OCI-LY3 (cell line): ENCODE measurements around the gene LTBP4.
"Not testable (repeated sequence)": the region's sequence is repeated elsewhere in the genome, so short reads cannot be mapped to it uniquely, and the experiment has no call there.

Experiments used
- H2AFZ ChIP-seq: fragments of 200-600, 300-600 bp; shearing (Covaris generic); 2 replicates; pipeline ENCODE4 v1.6.0; 2014; ENCODE audit warnings: antibody characterized with exemption, low read depth, low read length
- H3K27ac ChIP-seq: fragments of 200-600, 300-600 bp; sonication (generic); 2 replicates; pipeline ENCODE4 v1.5.1; 2014; ENCODE audit warnings: mild to moderate bottlenecking, low read length, moderate library complexity, mixed read lengths
- H3K27me3 ChIP-seq: fragments of 200-600, 300-600 bp; sonication (generic); 2 replicates; pipeline ENCODE4 v1.6.1; 2014; ENCODE audit warnings: low read depth, low read length, mixed read lengths
- H3K36me3 ChIP-seq: fragments of 200-600, 300-600 bp; sonication (generic); replicated peaks from 2 replicates; pipeline ENCODE3; 2014; ENCODE audit warnings: low read depth, low read length, mixed read lengths
- H3K4me1 ChIP-seq: fragments of 300-600, 200-600 bp; sonication (generic); 2 replicates; pipeline ENCODE4 v1.6.1; 2014; ENCODE audit warnings: low read length, mixed read lengths
- H3K4me2 ChIP-seq: fragments of 200-600, 300-600 bp; sonication (generic); 2 replicates; pipeline ENCODE4 v1.6.1; 2014; ENCODE audit warnings: low read length, mixed read lengths
- H3K4me3 ChIP-seq: fragments of 300-600, 200-600 bp; sonication (generic); 2 replicates; pipeline ENCODE4 v1.5.1; 2014; ENCODE audit warnings: antibody characterized with exemption, mild to moderate bottlenecking, low read length, moderate library complexity
- H3K79me2 ChIP-seq: fragments of 300-600, 200-600 bp; shearing (Covaris generic); 2 replicates; pipeline ENCODE4 v1.6.1; 2014; ENCODE audit warnings: mild to moderate bottlenecking, low read length, mixed read lengths
- H3K9ac ChIP-seq: fragments of 300-600, 200-600 bp; shearing (Covaris generic); 2 replicates; pipeline ENCODE4 v1.6.0; 2014; ENCODE audit warnings: mild to moderate bottlenecking, low read length, moderate library complexity
- H3K9me3 ChIP-seq: fragments of 200-600, 300-600 bp; shearing (Covaris generic); 2 replicates; pipeline ENCODE4 v1.6.1; 2014; ENCODE audit warnings: low read length, mixed read lengths; ENCODE audit not compliant: insufficient read depth
- H4K20me1 ChIP-seq: fragments of 200-600, 300-600 bp; sonication (generic); 2 replicates; pipeline ENCODE4 v1.6.1; 2016; ENCODE audit warnings: low read length, mixed read lengths; ENCODE audit not compliant: insufficient read depth
- EZH2phosphoT487 ChIP-seq: fragments of 200-600 bp; shearing (Covaris generic); IDR thresholded peaks from 2 replicates; pipeline ENCODE4 v1.6.1; 2018; ENCODE audit warnings: antibody characterized with exemption, mixed run types, low read depth
- TF ChIP-seq, protein P1 (sequence below): fragments of 200-600, 300-600 bp; sonication (generic); IDR thresholded peaks from 2 replicates; pipeline ENCODE4 v1.5.1; 2014; ENCODE audit warnings: antibody characterized with exemption, low read length, low read depth

The LTBP4 gene

DNA sequence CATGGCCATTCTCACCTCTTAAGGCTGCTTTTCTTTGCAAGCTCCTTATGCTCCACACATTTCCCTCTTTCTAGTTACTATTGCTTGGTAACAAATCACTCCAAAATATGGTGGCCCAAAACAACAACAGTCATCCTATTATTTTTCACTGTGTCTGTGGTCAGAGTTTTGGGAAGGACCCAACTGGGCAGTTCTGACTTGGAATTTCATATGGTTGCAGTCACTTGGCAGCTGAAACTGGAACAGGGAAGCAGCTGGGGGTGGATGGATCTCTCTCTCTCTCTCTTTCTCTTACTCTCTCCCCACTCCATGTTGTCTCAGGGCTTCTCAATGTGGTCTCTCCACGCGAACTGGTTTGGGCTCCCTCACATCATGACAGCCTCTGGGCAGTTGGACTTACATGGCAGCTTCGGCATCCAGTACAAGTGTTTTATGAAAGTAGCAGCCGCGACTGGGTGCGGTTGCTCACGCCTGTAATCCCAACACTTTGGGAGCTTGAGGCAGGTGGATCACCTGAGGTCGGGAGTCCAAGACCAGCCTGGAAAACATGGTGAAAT lies 49.7 kb downstream of the LTBP4 start:
- no peak overlapping the region for H3K4me3 ChIP-seq
- TF ChIP-seq, protein P1, sequence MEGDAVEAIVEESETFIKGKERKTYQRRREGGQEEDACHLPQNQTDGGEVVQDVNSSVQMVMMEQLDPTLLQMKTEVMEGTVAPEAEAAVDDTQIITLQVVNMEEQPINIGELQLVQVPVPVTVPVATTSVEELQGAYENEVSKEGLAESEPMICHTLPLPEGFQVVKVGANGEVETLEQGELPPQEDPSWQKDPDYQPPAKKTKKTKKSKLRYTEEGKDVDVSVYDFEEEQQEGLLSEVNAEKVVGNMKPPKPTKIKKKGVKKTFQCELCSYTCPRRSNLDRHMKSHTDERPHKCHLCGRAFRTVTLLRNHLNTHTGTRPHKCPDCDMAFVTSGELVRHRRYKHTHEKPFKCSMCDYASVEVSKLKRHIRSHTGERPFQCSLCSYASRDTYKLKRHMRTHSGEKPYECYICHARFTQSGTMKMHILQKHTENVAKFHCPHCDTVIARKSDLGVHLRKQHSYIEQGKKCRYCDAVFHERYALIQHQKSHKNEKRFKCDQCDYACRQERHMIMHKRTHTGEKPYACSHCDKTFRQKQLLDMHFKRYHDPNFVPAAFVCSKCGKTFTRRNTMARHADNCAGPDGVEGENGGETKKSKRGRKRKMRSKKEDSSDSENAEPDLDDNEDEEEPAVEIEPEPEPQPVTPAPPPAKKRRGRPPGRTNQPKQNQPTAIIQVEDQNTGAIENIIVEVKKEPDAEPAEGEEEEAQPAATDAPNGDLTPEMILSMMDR: no peak
- no peak for TF ChIP-seq EZH2phosphoT487
- H3K36me3 ChIP-seq: no peaks in the 10 kb centered on the region
- H3K9ac ChIP-seq: no peak overlapping the region
- no peak overlapping the region for H2AFZ ChIP-seq
- no peaks in the 10 kb centered on the region for H3K9me3 ChIP-seq
- no peak overlapping the region for H3K27ac ChIP-seq
- peaks cover 27% of the 10 kb centered on the region for H3K27me3 ChIP-seq
- H3K79me2 ChIP-seq: no peaks in the 10 kb centered on the region
- H4K20me1 ChIP-seq: no peaks in the 10 kb centered on the region
- H3K4me1 ChIP-seq: peaks cover 10% of the 10 kb centered on the region
- H3K4me2 ChIP-seq: no peak overlapping the region

DNA sequence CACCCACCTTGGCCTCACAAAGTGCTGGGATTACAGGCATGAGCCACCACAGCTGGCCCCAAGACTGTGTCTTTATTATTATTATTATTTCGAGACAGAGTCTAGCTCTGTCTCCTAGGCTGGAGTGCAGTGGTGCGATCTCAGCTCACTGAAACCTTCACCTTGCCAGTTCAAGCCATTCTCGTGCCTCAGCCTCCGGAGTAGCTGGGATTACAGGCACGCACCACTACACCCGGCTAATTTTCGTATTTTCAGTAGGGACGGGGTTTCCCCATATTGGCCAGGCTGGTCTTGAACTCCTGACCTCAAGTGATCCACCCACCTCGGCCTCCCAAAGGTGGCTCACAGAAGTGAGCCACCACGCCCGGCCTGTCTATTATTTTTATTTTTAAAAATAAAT lies 51.1 kb downstream of the LTBP4 start:
- not testable (repeated sequence) for H3K79me2 ChIP-seq, H3K9ac ChIP-seq, H3K27ac ChIP-seq, H3K4me1 ChIP-seq, H3K4me3 ChIP-seq, H3K36me3 ChIP-seq, H2AFZ ChIP-seq, H4K20me1 ChIP-seq, H3K9me3 ChIP-seq
- H3K27me3 ChIP-seq: peaks cover 29% of the 10 kb centered on the region
- peak overlapping the region; percentile 27; the same call in 1 of the 2 replicates for H3K4me2 ChIP-seq

DNA sequence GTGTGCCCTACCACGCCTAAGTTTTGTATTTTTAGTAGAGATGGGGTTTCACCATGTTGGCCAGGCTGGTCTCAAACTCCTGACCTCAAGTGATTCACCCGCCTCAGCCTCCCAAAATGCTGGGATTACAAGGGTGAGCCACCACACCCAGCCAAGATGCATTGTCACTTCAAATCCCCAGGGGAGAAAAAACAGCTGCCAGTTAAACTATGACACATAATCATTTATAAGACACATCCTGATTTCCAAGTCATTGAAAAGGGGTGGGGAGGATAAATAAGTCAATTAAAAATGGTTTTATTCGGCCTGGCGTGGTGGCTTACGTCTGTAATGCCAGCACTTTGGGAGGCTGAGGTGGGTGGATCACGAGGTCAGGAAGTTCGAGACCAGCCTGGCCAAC lies 54.5 kb downstream of the LTBP4 start:
- H3K36me3 ChIP-seq, H3K4me2 ChIP-seq, H3K4me1 ChIP-seq, H3K27ac ChIP-seq, H3K9ac ChIP-seq, H3K4me3 ChIP-seq, H2AFZ ChIP-seq, H3K79me2 ChIP-seq, H4K20me1 ChIP-seq, H3K9me3 ChIP-seq: not testable (repeated sequence)
- H3K27me3 ChIP-seq: peaks cover 24% of the 10 kb centered on the region

DNA sequence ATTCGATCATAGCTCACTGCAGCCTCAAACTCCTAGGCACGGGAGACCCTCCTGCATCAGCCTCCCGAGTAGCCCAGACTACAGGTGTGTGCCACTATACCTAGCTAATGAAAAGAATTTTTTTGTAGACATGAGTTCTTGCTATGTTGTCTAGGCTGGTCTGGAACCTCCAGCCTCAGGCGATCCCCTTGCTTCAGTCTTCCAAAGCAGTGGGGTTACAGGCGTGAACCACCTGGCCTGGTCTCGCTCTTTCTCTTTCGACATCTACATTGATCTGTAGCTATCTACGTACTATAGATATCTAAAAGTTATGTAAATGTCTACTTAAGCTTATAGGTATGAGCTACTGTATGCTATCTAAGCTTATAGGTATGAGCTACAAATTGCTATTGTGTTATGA lies 56.9 kb downstream of the LTBP4 start:
- peaks cover 4% of the 10 kb centered on the region; the same call in 1 of the 2 replicates for H3K4me1 ChIP-seq
- no peaks in the 10 kb centered on the region for H3K79me2 ChIP-seq
- H3K27me3 ChIP-seq: peaks cover 16% of the 10 kb centered on the region; the same call in 1 of the 2 replicates
- no peak overlapping the region for H3K4me3 ChIP-seq
- H3K9ac ChIP-seq: no peak overlapping the region
- H3K4me2 ChIP-seq: no peak overlapping the region
- no peaks in the 10 kb centered on the region for H4K20me1 ChIP-seq
- no peaks in the 10 kb centered on the region for H3K9me3 ChIP-seq
- no peak overlapping the region for H2AFZ ChIP-seq
- H3K36me3 ChIP-seq: no peaks in the 10 kb centered on the region
- no peak overlapping the region for H3K27ac ChIP-seq
- no peak for TF ChIP-seq EZH2phosphoT487
- TF ChIP-seq, protein P1: no peak

DNA sequence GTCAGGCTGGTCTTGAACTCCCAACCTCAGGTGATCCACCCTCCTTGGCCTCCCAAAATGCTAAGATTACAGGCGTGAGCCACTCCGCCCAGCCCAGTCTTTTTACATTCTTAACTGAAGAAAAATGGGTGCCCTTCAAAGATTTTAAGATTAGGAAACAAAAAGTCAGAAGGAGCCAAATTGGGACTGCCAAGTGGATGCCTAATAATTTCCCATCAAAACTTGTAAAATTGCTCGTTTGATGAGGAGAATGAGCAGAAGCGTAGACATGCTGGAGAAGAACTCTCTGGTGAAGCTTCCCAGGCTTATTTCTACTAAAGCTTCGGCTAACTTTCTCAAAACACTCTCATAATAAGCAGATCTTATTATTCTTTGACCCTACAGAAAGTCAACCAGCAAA lies 57.9 kb downstream of the LTBP4 start:
- Histone ChIP-seq H3K9ac (no peak overlapping the region), H4K20me1 (no peaks in the 10 kb centered on the region), H3K9me3 (no peaks in the 10 kb centered on the region), H3K4me1 (peaks cover 9% of the 10 kb centered on the region), H2AFZ (no peak overlapping the region), H3K27me3 (peaks cover 13% of the 10 kb centered on the region; the same call in 1 of the 2 replicates), H3K79me2 (no peaks in the 10 kb centered on the region), H3K4me3 (no peak overlapping the region), H3K36me3 (no peaks in the 10 kb centered on the region), H3K4me2 (no peak overlapping the region), H3K27ac (no peak overlapping the region)
- no peak for TF ChIP-seq EZH2phosphoT487
- TF ChIP-seq, protein P1: no peak
